WERI-Rb-1 (cell line): ENCODE data around the gene AHI1.

ENCODE experiments used
- DNase-seq: peaks from one replicate; pipeline ENCODE4 v3.0.0-alpha.2; 2020
- H3K27ac ChIP-seq: fragments of 250-450 bp; sonication (Bioruptor Pico); 2 replicates; pipeline ENCODE4 v1.5.1; 2020; ENCODE audit warnings: mild to moderate bottlenecking, moderate library complexity
- H3K27me3 ChIP-seq: fragments of 250-450 bp; sonication (Bioruptor Pico); 2 replicates; pipeline ENCODE4 v1.5.1; 2021; ENCODE audit warnings: mild to moderate bottlenecking, low read depth, moderate library complexity; ENCODE audit not compliant: insufficient read depth, severe bottlenecking
- H3K36me3 ChIP-seq: fragments of 250-450 bp; sonication (Bioruptor Pico); 2 replicates; pipeline ENCODE4 v1.5.1; 2020; ENCODE audit warnings: mild to moderate bottlenecking, moderate library complexity
- H3K4me3 ChIP-seq: 2 replicates; pipeline ENCODE4 v1.5.1; 2011; ENCODE audit warnings: low read depth, mild to moderate bottlenecking, control low read depth, low read length
- H3K9me3 ChIP-seq: fragments of 250-450 bp; sonication (Bioruptor Pico); 2 replicates; pipeline ENCODE4 v1.5.1; 2021; ENCODE audit warnings: mild to moderate bottlenecking, moderate library complexity; ENCODE audit not compliant: severe bottlenecking
- CTCF ChIP-seq: IDR thresholded peaks from 2 replicates; pipeline ENCODE4 v1.5.1; 2011; ENCODE audit warnings: low read depth, mild to moderate bottlenecking, control low read depth, inconsistent platforms, low read length

Gene AHI1

GRCh38 chr6:135358985-135359384 lies 138.6 kb downstream of the AHI1 start:
- DNase-seq: no peak
- Histone ChIP-seq H3K27me3 (no peaks in the 10 kb centered on the region), H3K36me3 (no peaks in the 10 kb centered on the region; the same call in 1 of the 2 replicates), H3K4me3 (no peak overlapping the region), H3K9me3 (no peaks in the 10 kb centered on the region), H3K27ac (no peak overlapping the region)
- TF ChIP-seq CTCF: no peak

DNA sequence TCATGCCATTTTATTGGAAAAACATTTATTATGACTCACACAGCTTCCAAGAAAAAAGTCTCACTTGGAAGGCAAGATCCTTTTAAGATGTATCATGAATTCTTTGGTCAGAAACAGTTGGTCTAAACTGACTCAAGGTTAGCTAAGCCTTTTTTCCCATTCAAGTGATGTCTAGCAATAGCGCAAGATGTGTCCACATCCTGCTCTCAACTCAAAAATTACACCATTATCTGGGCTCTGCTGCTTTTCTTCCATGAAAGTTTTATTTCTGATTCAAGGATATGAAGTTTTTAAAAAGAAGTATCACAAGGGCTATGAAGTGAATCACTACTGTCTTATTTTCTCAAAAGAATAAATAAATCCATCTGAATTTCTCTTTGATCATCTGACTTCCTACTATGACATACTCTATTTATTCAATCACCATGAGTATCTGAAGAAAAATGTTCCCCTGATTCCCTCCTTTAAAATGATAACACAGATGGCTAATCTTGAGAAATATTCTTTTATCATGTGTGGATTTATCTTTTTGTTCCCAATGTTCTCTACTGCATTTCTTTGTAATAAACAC lies 139.2 kb downstream of the AHI1 start:
- no peak overlapping the region for H3K27ac ChIP-seq
- H3K27me3 ChIP-seq: no peaks in the 10 kb centered on the region
- no peaks in the 10 kb centered on the region; the same call in 1 of the 2 replicates for H3K36me3 ChIP-seq
- no peak for TF ChIP-seq CTCF
- no peak overlapping the region for H3K4me3 ChIP-seq
- no peak for DNase-seq
- no peaks in the 10 kb centered on the region for H3K9me3 ChIP-seq

DNA sequence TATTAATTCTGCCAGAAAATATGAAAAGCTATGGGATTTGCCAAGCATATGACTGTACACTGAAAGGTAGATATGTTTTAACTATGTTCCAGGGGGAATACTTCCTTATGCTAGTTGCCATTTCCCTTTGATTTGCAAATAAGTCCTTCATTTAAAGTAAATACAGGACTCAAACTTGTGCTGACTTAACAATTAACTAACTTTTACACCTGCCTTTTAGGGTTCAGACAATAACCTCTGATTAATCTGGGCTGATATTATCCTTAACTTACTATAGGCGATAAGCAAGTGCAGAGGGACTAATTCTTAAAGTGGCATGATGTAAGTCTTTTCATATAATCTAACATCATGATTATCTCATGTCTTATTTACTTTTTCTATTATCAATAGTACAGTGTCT lies 143.1 kb downstream of the AHI1 start:
- Histone ChIP-seq H3K27me3 (no peaks in the 10 kb centered on the region), H3K9me3 (no peaks in the 10 kb centered on the region), H3K27ac (no peak overlapping the region), H3K4me3 (no peak overlapping the region), H3K36me3 (no peaks in the 10 kb centered on the region; the same call in 1 of the 2 replicates)
- no peak for TF ChIP-seq CTCF
- DNase-seq: no peak

GRCh38 chr6:135353113-135353512 lies 144.4 kb downstream of the AHI1 start:
- H3K36me3 ChIP-seq: no peaks in the 10 kb centered on the region; the same call in 1 of the 2 replicates
- no peak for DNase-seq
- TF ChIP-seq CTCF: no peak

GRCh38 chr6:135351635-135352034 lies 145.9 kb downstream of the AHI1 start:
- Histone ChIP-seq H3K27ac (no peak overlapping the region), H3K9me3 (no peaks in the 10 kb centered on the region), H3K36me3 (no peaks in the 10 kb centered on the region), H3K27me3 (no peaks in the 10 kb centered on the region), H3K4me3 (no peak overlapping the region)
- TF ChIP-seq CTCF: no peak
- no peak for DNase-seq

More at GRCh38 chr6:135353113-135353512, 144.4 kb downstream of the AHI1 start:
- no peaks in the 10 kb centered on the region for H3K9me3 ChIP-seq
- H3K27ac ChIP-seq: no peak overlapping the region
- no peak overlapping the region for H3K4me3 ChIP-seq
- no peaks in the 10 kb centered on the region for H3K27me3 ChIP-seq

GRCh38 chr6:135347887-135348286 lies 149.7 kb downstream of the AHI1 start:
- DNase-seq: no peak
- H3K9me3 ChIP-seq: no peaks in the 10 kb centered on the region
- no peaks in the 10 kb centered on the region; the same call in 1 of the 2 replicates for H3K36me3 ChIP-seq
- H3K4me3 ChIP-seq: no peak overlapping the region
- no peak for TF ChIP-seq CTCF
- H3K27ac ChIP-seq: no peak overlapping the region
- H3K27me3 ChIP-seq: no peaks in the 10 kb centered on the region
